Dendritic cell treated with granulocyte-macrophage colony-stimulating factor and Interleukin-4, amounts not matched to agents 40 ng/mL and 50 ng/mL, for 4 days (primary cell): ENCODE data around the gene TBC1D8.

Source experiments
- H3K27ac Mint-ChIP-seq: one replicate; pipeline ENCODE4 v1.8.0; 2022; ENCODE audit warnings: mild to moderate bottlenecking, mixed read lengths
- H3K27me3 Mint-ChIP-seq: one replicate; pipeline ENCODE4 v1.8.0; 2022; ENCODE audit warnings: mild to moderate bottlenecking, mixed read lengths
- H3K36me3 Mint-ChIP-seq: one replicate; pipeline ENCODE4 v1.8.0; 2022; ENCODE audit warnings: low read depth, mixed read lengths
- H3K4me1 Mint-ChIP-seq: one replicate; pipeline ENCODE4 v1.8.0; 2022; ENCODE audit warnings: low read depth, mixed read lengths
- H3K4me3 Mint-ChIP-seq: one replicate; pipeline ENCODE4 v1.8.0; 2022; ENCODE audit warnings: mild to moderate bottlenecking, moderate library complexity, mixed read lengths
- H3K9me3 Mint-ChIP-seq: one replicate; pipeline ENCODE4 v1.8.0; 2022; ENCODE audit warnings: mixed read lengths
- intact Hi-C: fragments of 100-400 bp; cut with micrococcal nuclease; formaldehyde crosslinking; loops from one replicate; pipeline ENCODE4 v1.15.0; 2022

The TBC1D8 gene

DNA sequence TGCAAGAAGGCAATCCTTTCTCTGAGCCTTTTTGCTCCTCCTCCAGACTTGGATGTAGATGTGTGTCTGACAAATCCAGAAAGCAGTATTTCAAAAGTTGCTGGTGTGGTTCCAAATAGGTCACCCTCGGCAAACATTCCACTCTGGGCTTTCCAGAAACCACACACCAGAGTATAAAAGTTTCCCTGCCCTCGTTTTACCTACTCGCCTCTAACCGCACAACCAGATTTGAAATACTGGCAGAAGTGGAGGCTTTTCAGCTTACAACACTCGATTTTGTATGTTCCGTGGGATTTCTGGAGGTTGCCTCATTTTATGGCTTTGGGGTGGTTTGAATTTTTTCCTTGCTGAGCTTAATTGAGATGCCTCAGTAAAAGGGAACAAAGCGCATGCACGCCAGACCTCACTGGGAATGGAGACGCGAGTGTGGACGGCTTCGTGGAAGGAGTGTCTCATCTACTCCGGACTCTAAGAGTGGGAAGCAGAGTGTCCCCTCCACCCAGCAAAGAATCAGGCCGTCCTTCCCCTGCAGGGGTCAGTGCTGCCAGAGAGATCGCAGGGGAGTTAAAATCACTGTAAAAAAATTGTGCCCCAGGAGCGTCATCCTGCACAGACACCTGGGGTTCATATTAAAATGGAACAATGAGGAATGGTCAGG is 193.1 kb downstream of the TBC1D8 start:
- intact Hi-C loops: no loop called here
- Mint-ChIP-seq H3K4me1 (no peaks in the 10 kb centered on the region), H3K27ac (no peak overlapping the region), H3K4me3 (no peak overlapping the region), H3K27me3 (peaks cover 6% of the 10 kb centered on the region), H3K9me3 (no peaks in the 10 kb centered on the region), H3K36me3 (no peaks in the 10 kb centered on the region)
